Large intestine (tissue), 3 donors: Measurements from ENCODE around the gene CUX1. TPM values are rescaled to one million over a fixed set of nuclear protein-coding genes. Genes with fewer than 3 reads are reported as not detected.

Experiments
- DNase-seq, 2 donors: peaks; one replicate each; pipeline versions ENCODE4 v3.0.0 to v3.0.0-alpha.2; 2013
- H3K27ac ChIP-seq: one replicate; pipeline ENCODE4 v1.5.1; 2013; ENCODE audit warnings: low read length
- H3K27me3 ChIP-seq: 2 replicates; pipeline ENCODE4 v1.6.1; 2013; ENCODE audit warnings: low read length; ENCODE audit not compliant: control insufficient read depth, insufficient read depth
- H3K36me3 ChIP-seq: 2 replicates; pipeline ENCODE4 v1.6.1; 2013; ENCODE audit warnings: low read length; ENCODE audit not compliant: control insufficient read depth, insufficient read depth
- H3K4me1 ChIP-seq: one replicate; pipeline ENCODE4 v1.6.1; 2013; ENCODE audit warnings: low read length; ENCODE audit not compliant: control insufficient read depth, insufficient read depth
- H3K4me3 ChIP-seq: one replicate; pipeline ENCODE4 v1.5.1; 2013; ENCODE audit warnings: low read length
- H3K9me3 ChIP-seq: one replicate; pipeline ENCODE4 v1.6.1; 2013; ENCODE audit warnings: mild to moderate bottlenecking, low read depth, low read length, moderate library complexity; ENCODE audit not compliant: control insufficient read depth
- WGBS: methylation state at CpG from one replicate; pipeline ENCODE4 v1.1.5; 2013; ENCODE audit warnings: low lambda C conversion rate; ENCODE audit not compliant: insufficient coverage; 5-methylcytosine and 5-hydroxymethylcytosine counted together
- polyA plus RNA-seq: library from polyadenylated mRNA; unstranded; fragments of 120-200 nt; gene quantifications from one replicate; pipeline ENCODE4 v1.2.1, GENCODE V29; 2013

Gene CUX1
- polyA plus RNA-seq, 1 donor: 72.9 TPM

DNA sequence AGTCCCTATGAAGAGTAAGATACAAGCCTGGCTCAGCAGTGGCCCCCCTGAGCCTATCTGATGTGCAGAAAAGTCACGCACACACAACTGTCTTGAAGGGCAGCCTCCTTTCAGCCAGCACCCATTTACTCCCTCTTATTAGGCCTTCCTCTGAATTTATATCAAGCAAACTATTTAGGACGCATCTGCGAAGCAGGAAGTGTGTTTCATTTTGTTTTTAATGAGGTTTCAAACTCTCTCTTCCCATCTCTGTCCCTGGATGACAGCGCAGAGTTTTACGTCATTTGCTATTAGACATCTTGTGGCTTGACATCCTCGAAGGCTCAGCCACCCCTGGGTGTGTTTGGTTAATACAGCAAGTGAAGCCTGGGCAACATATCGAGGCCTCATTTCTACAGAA, 79.5 kb downstream of the CUX1 start:
- peaks cover 2% of the 10 kb centered on the region for H3K36me3 ChIP-seq
- no peaks in the 10 kb centered on the region for H3K9me3 ChIP-seq
- no peak overlapping the region for H3K27ac ChIP-seq
- no peaks in the 10 kb centered on the region for H3K27me3 ChIP-seq
- no peak overlapping the region for H3K4me3 ChIP-seq
- WGBS: no CpG with 5 or more reads among the region's 7 CpGs
- no peaks in the 10 kb centered on the region for H3K4me1 ChIP-seq
- no peak for DNase-seq

DNA sequence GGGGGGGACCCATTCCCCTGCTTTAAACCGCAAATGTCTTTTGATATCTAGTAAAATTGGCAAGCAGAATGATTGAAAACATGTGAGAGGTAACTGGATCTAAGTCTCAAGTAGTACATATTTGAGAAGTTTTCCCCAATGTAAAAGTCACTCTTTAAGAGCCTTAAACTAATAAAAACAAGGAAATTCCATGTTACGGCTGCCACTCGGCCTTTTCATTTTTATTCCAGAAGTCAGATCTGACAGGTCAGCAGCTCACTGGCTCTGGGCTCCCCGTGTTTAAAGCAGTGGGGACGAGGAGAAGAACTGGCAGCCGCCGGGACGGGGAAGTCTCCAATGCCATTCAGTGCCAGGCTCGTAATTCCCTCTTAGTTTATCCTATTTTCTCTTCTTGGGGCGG, 80.7 kb downstream of the CUX1 start:
- peaks cover 6% of the 10 kb centered on the region for H3K36me3 ChIP-seq
- H3K4me3 ChIP-seq: no peak overlapping the region
- H3K27ac ChIP-seq: no peak overlapping the region
- H3K27me3 ChIP-seq: no peaks in the 10 kb centered on the region
- no peaks in the 10 kb centered on the region for H3K4me1 ChIP-seq
- H3K9me3 ChIP-seq: no peaks in the 10 kb centered on the region
- 80% methylated on average over 3 of the region's 10 CpGs for WGBS
- DNase-seq: no peak

DNA sequence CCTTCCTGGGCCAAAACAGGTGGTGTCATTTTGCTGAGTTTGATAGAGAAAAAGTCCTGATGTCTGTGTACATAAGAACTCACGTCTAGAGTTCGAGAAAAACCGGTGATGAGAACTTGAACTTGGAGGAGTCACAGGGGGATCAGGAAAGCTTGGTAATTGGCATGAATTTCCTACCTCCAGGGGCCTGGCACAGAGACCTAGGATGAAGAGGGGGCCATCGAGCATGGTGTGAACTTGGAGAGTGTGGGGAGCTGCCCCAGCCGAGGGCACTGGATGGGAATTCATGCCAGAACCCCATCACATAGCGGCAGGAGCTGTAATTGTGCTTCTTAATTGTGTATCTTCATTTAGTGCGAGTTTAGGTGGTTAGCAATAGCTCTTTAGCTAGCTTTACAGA, 82.2 kb downstream of the CUX1 start:
- Histone ChIP-seq H3K4me3 (no peak overlapping the region), H3K27me3 (no peaks in the 10 kb centered on the region), H3K4me1 (no peaks in the 10 kb centered on the region), H3K9me3 (no peaks in the 10 kb centered on the region), H3K36me3 (peaks cover 6% of the 10 kb centered on the region), H3K27ac (no peak overlapping the region)
- no peak for DNase-seq
- 92% methylated on average over 2 of the region's 7 CpGs for WGBS

GRCh38 chr7:101900103-101900502, 82.7 kb downstream of the CUX1 start:
- Histone ChIP-seq H3K36me3 (peaks cover 6% of the 10 kb centered on the region), H3K9me3 (no peaks in the 10 kb centered on the region), H3K4me1 (no peaks in the 10 kb centered on the region), H3K27ac (no peak overlapping the region), H3K4me3 (no peak overlapping the region), H3K27me3 (no peaks in the 10 kb centered on the region)
- DNase-seq: no peak
- no CpG with 5 or more reads among the region's 18 CpGs for WGBS

- WGBS: 100% methylated on average over 1 of the region's 20 CpGs
- DNase-seq: no peak
- Histone ChIP-seq H3K27ac (no peak overlapping the region), H3K4me1 (no peaks in the 10 kb centered on the region), H3K27me3 (no peaks in the 10 kb centered on the region), H3K36me3 (peaks cover 6% of the 10 kb centered on the region), H3K4me3 (no peak overlapping the region), H3K9me3 (no peaks in the 10 kb centered on the region)
Measured at GRCh38 chr7:101901661-101902491, 84.5 kb downstream of the CUX1 start.

DNA sequence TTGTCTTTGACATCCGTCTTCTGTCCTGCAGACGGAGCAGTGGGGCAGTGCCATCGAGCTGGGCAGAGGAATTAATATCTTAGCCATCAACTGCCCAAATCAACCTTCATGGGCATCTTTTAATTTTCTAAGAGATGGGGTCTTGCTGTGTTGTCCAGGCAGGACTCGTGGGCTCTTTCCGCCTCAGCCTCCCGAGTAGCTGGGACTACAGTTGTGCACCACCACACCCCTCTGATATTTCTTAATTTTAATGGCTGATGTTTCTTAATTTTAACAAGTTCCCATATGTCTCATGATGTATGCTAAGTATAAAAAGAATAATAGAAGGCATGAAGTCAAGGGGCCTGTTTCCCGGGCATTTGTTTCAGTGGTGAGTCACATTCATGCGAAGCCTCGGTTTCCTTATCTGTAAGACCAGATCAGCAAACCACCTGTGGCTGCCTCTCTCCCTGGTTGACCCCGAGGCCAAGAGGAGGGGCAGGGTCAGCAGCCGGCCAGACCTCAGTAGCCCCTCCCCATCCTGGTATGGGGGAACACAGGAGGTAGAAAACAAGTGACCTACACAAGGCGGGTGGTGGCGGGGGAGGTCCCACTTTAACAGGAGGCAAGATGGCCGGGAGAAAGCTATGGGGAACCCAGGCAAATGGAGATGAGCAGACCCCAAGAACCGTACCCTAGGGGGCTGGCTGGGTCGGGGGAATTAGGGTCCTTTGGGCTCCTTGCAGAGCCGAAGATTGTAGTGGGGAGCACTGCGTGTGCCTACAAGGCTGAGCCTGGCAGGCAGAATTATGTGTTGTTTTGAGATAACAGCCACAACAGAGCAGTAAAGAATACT, 85.5 kb downstream of the CUX1 start:
- no CpG with 5 or more reads among the region's 18 CpGs for WGBS
- no peak for DNase-seq
- peaks cover 6% of the 10 kb centered on the region for H3K36me3 ChIP-seq
- H3K4me1 ChIP-seq: no peaks in the 10 kb centered on the region
- no peaks in the 10 kb centered on the region for H3K9me3 ChIP-seq
- H3K4me3 ChIP-seq: no peak overlapping the region
- H3K27me3 ChIP-seq: no peaks in the 10 kb centered on the region
- H3K27ac ChIP-seq: no peak overlapping the region

DNA sequence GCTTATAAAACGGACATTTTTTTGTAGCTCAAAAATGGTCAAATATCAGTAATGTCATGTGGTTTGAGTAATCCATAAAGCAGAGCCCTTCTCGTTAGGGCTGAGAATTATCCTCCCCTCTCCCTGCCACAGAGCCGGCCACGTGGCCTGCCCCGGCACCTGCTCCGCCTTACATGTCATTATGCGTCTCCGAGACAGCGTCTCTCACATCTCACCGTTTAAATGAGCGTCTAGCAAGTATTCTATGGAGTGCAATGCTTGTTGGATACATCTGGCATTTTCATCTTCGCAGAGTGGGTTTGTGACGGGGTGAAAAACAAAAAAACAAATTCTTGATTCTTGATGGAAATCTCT, 86.1 kb downstream of the CUX1 start:
- Histone ChIP-seq H3K4me1 (no peaks in the 10 kb centered on the region), H3K36me3 (peaks cover 6% of the 10 kb centered on the region), H3K27me3 (no peaks in the 10 kb centered on the region), H3K9me3 (no peaks in the 10 kb centered on the region), H3K27ac (no peak overlapping the region), H3K4me3 (no peak overlapping the region)
- WGBS: 74% methylated on average over 3 of the region's 13 CpGs
- no peak for DNase-seq

- no peak overlapping the region for H3K27ac ChIP-seq
- H3K9me3 ChIP-seq: no peaks in the 10 kb centered on the region
- H3K4me3 ChIP-seq: no peak overlapping the region
- no peaks in the 10 kb centered on the region for H3K4me1 ChIP-seq
- no peak for DNase-seq
- 100% methylated on average over 1 of the region's 10 CpGs for WGBS
- no peaks in the 10 kb centered on the region for H3K27me3 ChIP-seq
- peaks cover 3% of the 10 kb centered on the region for H3K36me3 ChIP-seq
Measured at GRCh38 chr7:101904019-101904418, 86.6 kb downstream of the CUX1 start.

DNA sequence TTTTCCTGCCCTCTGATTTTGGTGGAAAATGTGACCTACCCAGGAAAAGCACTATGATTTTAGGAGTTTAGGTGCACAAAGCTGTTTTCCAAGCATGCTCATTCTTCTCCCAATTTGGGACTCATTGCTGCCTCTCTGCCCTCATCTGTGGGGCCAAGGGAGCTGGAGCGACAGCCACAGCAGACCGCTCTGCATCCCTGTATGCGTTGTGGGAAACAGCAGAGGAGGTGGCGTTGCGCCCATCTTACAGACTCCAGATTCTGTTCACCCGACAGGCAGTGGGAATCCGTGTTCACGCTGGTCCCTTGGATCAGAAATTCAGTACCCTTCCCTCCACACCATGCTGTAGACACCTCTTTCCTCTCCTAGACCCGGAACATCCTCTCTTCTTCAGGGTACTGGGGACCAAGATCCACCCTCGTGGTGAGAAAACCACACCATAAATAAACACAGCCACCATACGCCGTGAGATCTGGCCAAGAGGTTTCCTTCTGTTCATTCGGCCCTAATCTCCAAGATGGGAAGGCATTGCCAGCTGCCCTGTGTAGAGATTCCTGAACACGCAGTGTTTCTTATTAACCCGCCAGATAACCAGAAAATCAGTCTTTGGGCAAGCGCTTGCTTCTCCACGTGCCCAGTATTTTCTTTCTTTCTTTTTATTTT, 87.9 kb downstream of the CUX1 start:
- H3K27me3 ChIP-seq: no peaks in the 10 kb centered on the region
- H3K9me3 ChIP-seq: no peaks in the 10 kb centered on the region
- no peak for DNase-seq
- no peak overlapping the region for H3K27ac ChIP-seq
- H3K36me3 ChIP-seq: peaks cover 3% of the 10 kb centered on the region
- no peaks in the 10 kb centered on the region for H3K4me1 ChIP-seq
- H3K4me3 ChIP-seq: no peak overlapping the region
- 100% methylated on average over 1 of the region's 17 CpGs for WGBS
